Heart left ventricle (tissue), 16 donors: ENCODE data around the gene CXCL12. TPM values are rescaled to one million over a fixed set of nuclear protein-coding genes. Genes with fewer than 3 reads are reported as not detected.

Experiments used
- ATAC-seq, 4 donors: fragments of 200-7000 bp; cut with Tn5 transposase; one replicate each; pipeline ENCODE4 v1.9.1; 2020 to 2022; ENCODE audit warnings: moderate library complexity in 4 of 4, mild to moderate bottlenecking in 3 of 4, moderate number of reproducible peaks in 1 of 4
- DNase-seq, 5 donors: peaks; one replicate each; pipeline ENCODE4 v3.0.0-alpha.2; 2020
- H3K27ac ChIP-seq, 12 donors: fragments of 200-600 bp; sonication (generic) in 4 of 12; one replicate each; pipeline versions ENCODE4 v1.5.0 to v1.8.0; 2016 to 2022; ENCODE audit warnings: mild to moderate bottlenecking in 2 of 12
- H3K27me3 ChIP-seq, 9 donors: fragments of 200-600 bp; sonication (generic) in 2 of 9; one replicate each; pipeline versions ENCODE4 v1.5.1 to v1.8.0; 2016 to 2022; ENCODE audit warnings: mild to moderate bottlenecking in 3 of 9
- H3K36me3 ChIP-seq, 9 donors: fragments of 200-600 bp; sonication (generic) in 2 of 9; one replicate each; pipeline versions ENCODE4 v1.5.0 to v1.8.0; 2018 to 2022; ENCODE audit warnings: mild to moderate bottlenecking in 2 of 9
- H3K4me1 ChIP-seq, 12 donors: fragments of 200-600 bp; sonication (generic) in 4 of 12; one replicate each; pipeline versions ENCODE4 v1.5.0 to v1.8.0; 2016 to 2022; ENCODE audit warnings: mild to moderate bottlenecking in 3 of 12
- H3K4me3 ChIP-seq, 12 donors: fragments of 200-600 bp; sonication (generic) in 4 of 12; one replicate each; pipeline versions ENCODE4 v1.5.0 to v1.8.0; 2017 to 2022; ENCODE audit warnings: mild to moderate bottlenecking in 9 of 12, moderate library complexity in 4 of 12
- H3K9me3 ChIP-seq, 12 donors: fragments of 200-600 bp; sonication (generic) in 4 of 12; one replicate each; pipeline versions ENCODE4 v1.5.0 to v1.8.0; 2016 to 2022; ENCODE audit warnings: mild to moderate bottlenecking in 1 of 12
- POLR2A ChIP-seq, 2 donors: fragments of 450-650 bp; IDR thresholded peaks; one replicate each; pipeline ENCODE4 v1.6.1; 2017; ENCODE audit warnings: antibody characterized with exemption in 2 of 2, mild to moderate bottlenecking in 2 of 2, moderate library complexity in 2 of 2
- WGBS, 4 donors: extraction: QIAGEN DNeasy Blood & Tissue Kit in 2 of 4; methylation state at CpG; one replicate each; pipeline versions ENCODE4 v1.1.5 to v1.1.7; 2013 to 2018; 5-methylcytosine and 5-hydroxymethylcytosine counted together
- intact Hi-C, 10 donors: fragments of 100-400 bp; cut with DNase I; formaldehyde crosslinking; loops; one replicate each; pipeline versions ENCODE4 v1.11.1 to v1.14.2; 2022
- polyA plus RNA-seq, 2 donors: library from polyadenylated mRNA; stranded (reverse); fragments of 200-250 nt; gene quantifications; one replicate each; pipeline ENCODE4 v1.2.3, GENCODE V29; 2013
- total RNA-seq, 9 donors: library from RNA; depleted of rRNA in 2 of 9; stranded (reverse); fragments of >200 nt in 2 of 9; fragmentation: NEBNext Ultra II Directional in 3 of 9; extraction: Animal tissue kit (Norgen Biotek cat#: 25700) in 3 of 9; gene quantifications; one replicate each; pipeline versions ENCODE4 v1.1.0 to v1.2.4, GENCODE V29; 2016 to 2023
- TF ChIP-seq, protein P1 (sequence below), 12 donors: fragments of 200-600 bp; sonication (generic) in 4 of 12; IDR thresholded peaks; one replicate each; pipeline versions ENCODE4 v1.5.0 to v1.8.0; 2018 to 2022; ENCODE audit warnings: antibody characterized with exemption in 12 of 12, mild to moderate bottlenecking in 5 of 12
- donor health status: ischemic (EF 13 %, LVEDD 7.1; RV severe dilation, severe dysfunction).
- donor health status: healthy with polysubstance abuse.
- donor health status: DM: no; HTN: yes; CAD: no.
- donor health status: DM: no; HTN: no; CAD: no.
- donor health status: ischemic (EF 25% LVEDD 6.9; RV normal size, moderate dysfunction).
- donor health status: ischemic (EF 25% LVEDD 5.7; RV mildly dilated, moderate dysfunction).
- donor health status: healthy.
- donor health status: DM: yes; HTN: yes; CAD: no.
- donor health status: ischemic (EF 35%, LVEDD 5.7; RV mildly dilated, moderate dysfunction).
- donor health status: nonischemic (EF 11% LVEDD 7.7; RV severe dilation, severe dysfunction).
- donor health status: DM: yes; HTN: yes; CAD: no.
- donor health status: PGD.
- donor health status: ischemic (EF 29% LVEDD 5.4; RV normal size, mild dysfunction).
- donor health status: nonischemic (EF 23%, LVEDD 6.1; RV moderate dilation, normal function).

The CXCL12 gene
- total and polyA plus RNA-seq, 11 donors, result 56.4 to 203 (median 125) TPM

DNA sequence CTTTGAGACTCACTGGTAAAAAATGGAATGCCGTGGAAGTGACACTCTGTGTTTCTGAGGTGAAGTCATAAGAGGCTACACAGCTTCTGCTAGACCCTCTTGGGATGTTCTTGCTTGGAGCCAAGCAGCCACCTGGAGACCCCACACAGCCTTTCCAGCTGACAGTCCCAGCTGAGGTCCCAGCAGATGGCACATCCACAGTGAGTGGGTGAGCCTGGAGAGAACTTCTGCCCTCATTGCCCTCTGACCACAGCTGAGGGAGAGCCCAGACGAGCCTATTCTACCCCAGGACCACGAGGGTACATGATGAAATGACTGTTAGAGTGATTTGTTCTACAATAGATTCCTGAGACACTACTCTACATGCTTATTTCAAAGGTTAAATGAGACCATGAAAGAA lies 44.3 kb downstream of the CXCL12 start:
- no peak overlapping the region for H3K27ac ChIP-seq
- WGBS, 4 donors, result 64 to 80% (median 72%) methylated on average over 2 to 3 of the region's 3 CpGs
- DNase-seq (no peak), ATAC-seq (no peak)
- H3K4me1 ChIP-seq, result peaks cover 0 to 6% (median 0%) of the 10 kb centered on the region in 12 donors
- H3K4me3 ChIP-seq, result no peak overlapping the region
- intact Hi-C loops, result loop anchor here in 1 of 10 donors (2.0 to 10.0 kb wide), 2 partner anchors 34 to 84 kb away; no protein-coding TSS in a partner anchor
- H3K27me3 ChIP-seq, result no peaks in the 10 kb centered on the region
- H3K36me3 ChIP-seq, result no peaks in the 10 kb centered on the region
- no peaks in the 10 kb centered on the region for H3K9me3 ChIP-seq
- TF ChIP-seq, protein P1, sequence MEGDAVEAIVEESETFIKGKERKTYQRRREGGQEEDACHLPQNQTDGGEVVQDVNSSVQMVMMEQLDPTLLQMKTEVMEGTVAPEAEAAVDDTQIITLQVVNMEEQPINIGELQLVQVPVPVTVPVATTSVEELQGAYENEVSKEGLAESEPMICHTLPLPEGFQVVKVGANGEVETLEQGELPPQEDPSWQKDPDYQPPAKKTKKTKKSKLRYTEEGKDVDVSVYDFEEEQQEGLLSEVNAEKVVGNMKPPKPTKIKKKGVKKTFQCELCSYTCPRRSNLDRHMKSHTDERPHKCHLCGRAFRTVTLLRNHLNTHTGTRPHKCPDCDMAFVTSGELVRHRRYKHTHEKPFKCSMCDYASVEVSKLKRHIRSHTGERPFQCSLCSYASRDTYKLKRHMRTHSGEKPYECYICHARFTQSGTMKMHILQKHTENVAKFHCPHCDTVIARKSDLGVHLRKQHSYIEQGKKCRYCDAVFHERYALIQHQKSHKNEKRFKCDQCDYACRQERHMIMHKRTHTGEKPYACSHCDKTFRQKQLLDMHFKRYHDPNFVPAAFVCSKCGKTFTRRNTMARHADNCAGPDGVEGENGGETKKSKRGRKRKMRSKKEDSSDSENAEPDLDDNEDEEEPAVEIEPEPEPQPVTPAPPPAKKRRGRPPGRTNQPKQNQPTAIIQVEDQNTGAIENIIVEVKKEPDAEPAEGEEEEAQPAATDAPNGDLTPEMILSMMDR (IDR thresholded peaks at IDR 0.05), result no peak
- TF ChIP-seq POLR2A (IDR thresholded peaks at IDR 0.05), result no peak

DNA sequence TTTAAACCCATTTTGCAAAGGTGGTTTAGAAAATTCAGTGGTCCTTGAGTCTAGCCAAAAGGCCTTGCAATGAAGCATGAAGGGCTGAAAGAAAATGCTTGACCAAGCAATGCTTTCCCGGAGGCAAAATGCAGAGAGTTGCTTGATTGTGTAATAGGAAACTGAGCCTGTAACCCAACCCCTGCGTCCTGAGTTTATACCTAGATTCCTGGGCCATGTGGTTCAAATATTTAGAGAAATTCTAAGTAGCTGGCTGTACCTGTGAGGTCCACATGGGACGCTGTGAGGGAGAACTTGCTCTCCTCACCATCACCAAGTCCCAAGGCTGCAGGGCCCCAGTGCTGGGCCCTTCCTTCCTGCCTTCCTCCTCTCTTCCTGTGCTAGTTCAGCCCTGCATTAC lies 45.7 kb downstream of the CXCL12 start:
- TF ChIP-seq, protein P1 (IDR thresholded peaks at IDR 0.05), result no peak
- TF ChIP-seq POLR2A (IDR thresholded peaks at IDR 0.05), result no peak
- Histone ChIP-seq H3K27ac (no peak overlapping the region), H3K36me3 (no peaks in the 10 kb centered on the region), H3K4me1 (peaks cover 0 to 16% (median 5%) of the 10 kb centered on the region in 12 donors), H3K27me3 (no peaks in the 10 kb centered on the region), H3K9me3 (no peaks in the 10 kb centered on the region), H3K4me3 (no peak overlapping the region)
- intact Hi-C loops, result no loop called here
- WGBS, 4 donors, result 78 to 92% (median 91%) methylated on average over 3 of the region's 3 CpGs
- DNase-seq (no peak), ATAC-seq (no peak)

DNA sequence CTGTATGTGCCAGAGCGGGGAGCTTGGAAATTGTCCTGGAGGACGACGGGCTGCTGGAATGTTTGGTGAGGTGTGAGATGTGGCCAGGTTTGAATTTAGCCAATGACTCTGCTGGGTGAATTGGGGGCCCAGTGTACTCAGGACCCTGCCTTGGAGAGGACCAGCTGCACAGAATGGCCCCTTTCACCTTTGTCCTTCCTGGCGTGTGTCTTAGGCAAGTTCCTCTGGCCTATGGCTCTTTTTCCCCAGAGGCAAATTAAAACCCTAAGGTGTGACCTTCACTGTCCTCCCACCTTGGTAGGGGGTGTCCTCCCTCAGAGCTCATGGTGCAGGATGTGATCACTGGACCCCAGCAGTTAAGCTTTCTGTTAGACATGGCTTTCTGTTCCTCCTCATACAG lies 47.8 kb downstream of the CXCL12 start:
- Histone ChIP-seq H3K9me3 (no peaks in the 10 kb centered on the region), H3K36me3 (no peaks in the 10 kb centered on the region), H3K27ac (no peak overlapping the region), H3K4me1 (peaks cover 0 to 16% (median 5%) of the 10 kb centered on the region in 12 donors), H3K4me3 (no peak overlapping the region), H3K27me3 (no peaks in the 10 kb centered on the region)
- ATAC-seq, result no peak
- no peak for DNase-seq
- intact Hi-C loops, result no loop called here
- WGBS, 4 donors, result 94 to 97% (median 95%) methylated on average over 4 of the region's 4 CpGs
- TF ChIP-seq, protein P1 (IDR thresholded peaks at IDR 0.05), result no peak
- no peak for TF ChIP-seq POLR2A (IDR thresholded peaks at IDR 0.05)

- Histone ChIP-seq H3K4me3 (no peak overlapping the region), H3K4me1 (peaks cover 0 to 16% (median 5%) of the 10 kb centered on the region in 12 donors), H3K9me3 (no peaks in the 10 kb centered on the region), H3K27me3 (no peaks in the 10 kb centered on the region), H3K36me3 (no peaks in the 10 kb centered on the region), H3K27ac (peak overlapping the region in 1 of 12 donors; percentile 17)
- intact Hi-C loops, result no loop called here
- peak in 3 of 4 donors; percentile 25 to 78 (median 71) for ATAC-seq
- no peak for DNase-seq
- no peak for TF ChIP-seq POLR2A (IDR thresholded peaks at IDR 0.05)
- TF ChIP-seq, protein P1 (IDR thresholded peaks at IDR 0.05), result no peak
- WGBS, 4 donors, result 68 to 75% (median 72%) methylated on average over 8 to 9 of the region's 9 CpGs
These were observed 49.4 kb downstream of the CXCL12 start for GRCh38 chr10:44335330-44336021.
